ENCODE measurements around the gene LSAMP. TPM values are rescaled to one million over a fixed set of nuclear protein-coding genes. Genes with fewer than 3 reads are reported as not detected.
"Not testable (repeated sequence)": the region's sequence is repeated elsewhere in the genome, so short reads cannot be mapped to it uniquely, and the experiment has no call there.

LSAMP gene
- total RNA-seq, 1 experiment from 2014 or later, result 0.90 TPM

GRCh38 chr3:115845986-115846385 is 599.3 kb downstream of the LSAMP start:
- no peak overlapping the region for H2BK5ac ChIP-seq (ENCODE audit: insufficient read length, low read length)
- H4K8ac ChIP-seq (replicated peaks; ENCODE audit: insufficient read length, low read depth, low read length), result no peak overlapping the region
- no peak overlapping the region for H2AK5ac ChIP-seq (ENCODE audit: insufficient read length, low read length)
- no peak overlapping the region for H3K18ac ChIP-seq (ENCODE audit: insufficient read length, low read depth, low read length)
- H3K23me2 ChIP-seq (ENCODE audit: insufficient read length, low read depth, low read length, poor library complexity, severe bottlenecking), result no peaks in the 10 kb centered on the region
- no peak overlapping the region for H3K4me3 Mint-ChIP-seq
- H3K4me1 ChIP-seq (ENCODE audit: insufficient read depth, low read length), result no peaks in the 10 kb centered on the region
- no peak overlapping the region for H3K9ac ChIP-seq (ENCODE audit: extremely low read depth, insufficient read length, low read length)
- H3K27ac Mint-ChIP-seq, result no peak overlapping the region
- H3K4me1 Mint-ChIP-seq, result peaks cover 20 to 22% of the 10 kb centered on the region in 2 experiments
- H4K5ac ChIP-seq (ENCODE audit: insufficient read length, low read depth, low read length), result no peak overlapping the region
- no peak for TF ChIP-seq CTCF (conservative IDR thresholded peaks at IDR 0.05)
- no peak for DNase-seq
- H3K9me3 Mint-ChIP-seq, result no peaks in the 10 kb centered on the region
- H2BK20ac ChIP-seq (ENCODE audit: low read depth, low read length, poor library complexity, severe bottlenecking), result no peak overlapping the region
- no peak overlapping the region for H3K27ac ChIP-seq (ENCODE audit: insufficient read length, low read depth, low read length)
- H3K27me3 ChIP-seq (ENCODE audit: insufficient read depth, low read length), result no peaks in the 10 kb centered on the region
- no peak overlapping the region for H2AFZ ChIP-seq (ENCODE audit: low read length)
- no peak overlapping the region for H3K56ac ChIP-seq (ENCODE audit: insufficient read length, low read depth, low read length)
- no peaks in the 10 kb centered on the region for H4K20me1 ChIP-seq (ENCODE audit: control insufficient read depth, insufficient read depth, insufficient read length)
- H2BK12ac ChIP-seq (ENCODE audit: insufficient read length, low read depth, low read length), result no peak overlapping the region
- H3K9me3 ChIP-seq (ENCODE audit: control insufficient read depth, low read depth, low read length), result no peaks in the 10 kb centered on the region
- no peak overlapping the region for H3K4me2 ChIP-seq (ENCODE audit: insufficient read depth, insufficient read length, low read length)
- H3K79me2 ChIP-seq (ENCODE audit: insufficient read depth, low read length), result no peaks in the 10 kb centered on the region
- no peaks in the 10 kb centered on the region; a peak in 1 of 7 replicates for H3K36me3 Mint-ChIP-seq (ENCODE audit: insufficient read depth in 1 of 3, low read depth in 3 of 3)
- H3T11ph ChIP-seq (ENCODE audit: low read length), result no peak overlapping the region
- no peak overlapping the region for H2BK15ac ChIP-seq (ENCODE audit: low read depth, low read length)
- H4K91ac ChIP-seq (ENCODE audit: insufficient read length, low read depth, low read length), result no peak overlapping the region
- no peak overlapping the region for H3K4ac ChIP-seq (ENCODE audit: low read depth, low read length)
- no peak overlapping the region for H3K14ac ChIP-seq (ENCODE audit: insufficient read depth, low read length)
- H3K27me3 Mint-ChIP-seq (ENCODE audit: low read depth), result no peaks in the 10 kb centered on the region
- no peak overlapping the region for H3K23ac ChIP-seq (ENCODE audit: insufficient read length, low read depth, low read length)
- no CpG with 5 or more reads among the region's 1 CpG for WGBS (ENCODE audit: extremely low coverage, insufficient read length, low lambda C conversion rate)
- no peaks in the 10 kb centered on the region for H3K79me1 ChIP-seq (ENCODE audit: insufficient read depth, low read depth, low read length, poor library complexity, severe bottlenecking)
- no peak overlapping the region for H2BK120ac ChIP-seq (ENCODE audit: low read depth, low read length, poor library complexity, severe bottlenecking)

GRCh38 chr3:115844729-115845128 is 600.6 kb downstream of the LSAMP start:
- H3K4me3 Mint-ChIP-seq, H3K9me3 Mint-ChIP-seq: not testable (repeated sequence)

More at GRCh38 chr3:115844729-115845128, 600.6 kb downstream of the LSAMP start:
- not testable (repeated sequence) for H3K18ac ChIP-seq (ENCODE audit: insufficient read length, low read depth, low read length); H3K4me2 ChIP-seq (ENCODE audit: insufficient read depth, insufficient read length, low read length); H3K9me3 ChIP-seq (ENCODE audit: control insufficient read depth, low read depth, low read length); H3T11ph ChIP-seq (ENCODE audit: low read length); H3K56ac ChIP-seq (ENCODE audit: insufficient read length, low read depth, low read length); H4K5ac ChIP-seq (ENCODE audit: insufficient read length, low read depth, low read length); H3K79me1 ChIP-seq (ENCODE audit: insufficient read depth, low read depth, low read length, poor library complexity, severe bottlenecking); H4K8ac ChIP-seq (replicated peaks; ENCODE audit: insufficient read length, low read depth, low read length); H3K27me3 ChIP-seq (ENCODE audit: insufficient read depth, low read length); H4K91ac ChIP-seq (ENCODE audit: insufficient read length, low read depth, low read length); H3K27ac ChIP-seq (ENCODE audit: insufficient read length, low read depth, low read length); H4K20me1 ChIP-seq (ENCODE audit: control insufficient read depth, insufficient read depth, insufficient read length); H3K14ac ChIP-seq (ENCODE audit: insufficient read depth, low read length); H3K23ac ChIP-seq (ENCODE audit: insufficient read length, low read depth, low read length); H2BK120ac ChIP-seq (ENCODE audit: low read depth, low read length, poor library complexity, severe bottlenecking); H3K9ac ChIP-seq (ENCODE audit: extremely low read depth, insufficient read length, low read length); H3K4ac ChIP-seq (ENCODE audit: low read depth, low read length); H2AK5ac ChIP-seq (ENCODE audit: insufficient read length, low read length); H3K27me3 Mint-ChIP-seq (ENCODE audit: low read depth); H2BK15ac ChIP-seq (ENCODE audit: low read depth, low read length); H3K36me3 Mint-ChIP-seq (ENCODE audit: insufficient read depth in 1 of 3, low read depth in 3 of 3); H3K27ac Mint-ChIP-seq; H3K79me2 ChIP-seq (ENCODE audit: insufficient read depth, low read length); DNase-seq; H3K4me1 ChIP-seq (ENCODE audit: insufficient read depth, low read length); H2BK20ac ChIP-seq (ENCODE audit: low read depth, low read length, poor library complexity, severe bottlenecking); H2BK12ac ChIP-seq (ENCODE audit: insufficient read length, low read depth, low read length); H2AFZ ChIP-seq (ENCODE audit: low read length); H3K23me2 ChIP-seq (ENCODE audit: insufficient read length, low read depth, low read length, poor library complexity, severe bottlenecking); H2BK5ac ChIP-seq (ENCODE audit: insufficient read length, low read length)
- no CpG with 5 or more reads among the region's 5 CpGs for WGBS (ENCODE audit: extremely low coverage, insufficient read length, low lambda C conversion rate)
- peaks cover 20 to 22% of the 10 kb centered on the region in 2 experiments for H3K4me1 Mint-ChIP-seq
